Measurements from ENCODE around the gene BBS5.
"Not testable (repeated sequence)": the region's sequence is repeated elsewhere in the genome, so short reads cannot be mapped to it uniquely, and the experiment has no call there.

Gene BBS5

DNA sequence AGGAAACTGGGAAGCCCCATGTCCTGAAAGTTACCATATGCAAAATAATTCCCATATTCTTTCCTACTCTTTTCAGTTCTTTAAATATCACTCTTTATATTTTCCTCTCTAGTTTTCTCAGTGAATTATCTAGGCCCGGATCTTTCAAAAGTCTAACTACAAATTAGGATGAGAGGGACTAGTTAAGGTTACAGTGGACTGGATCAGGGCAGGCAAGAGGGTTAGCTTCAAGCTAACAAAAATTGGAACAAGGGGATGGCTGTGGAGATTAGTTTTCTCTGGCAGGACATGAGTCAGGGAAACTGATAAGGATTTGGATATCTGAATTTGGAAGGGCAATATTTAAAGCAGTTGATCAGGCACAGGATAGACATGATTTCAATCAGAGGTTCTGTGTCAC, 30.4 kb upstream of the BBS5 start:
- Histone ChIP-seq H3K27ac (ENCODE audit: low read depth, low read length) (no peak overlapping the region), H3K9ac (ENCODE audit: low read length) (no peak overlapping the region), H3K36me3 (ENCODE audit: low read length) (no peaks in the 10 kb centered on the region), H3K4me2 (ENCODE audit: low read depth, low read length, poor library complexity, severe bottlenecking) (no peak overlapping the region), H3K9me3 (ENCODE audit: insufficient read depth, low read length) (no peaks in the 10 kb centered on the region), H3K27me3 (ENCODE audit: low read length) (no peaks in the 10 kb centered on the region), H3F3A (ENCODE audit: insufficient read depth) (no peaks in the 10 kb centered on the region), H4K20me1 (ENCODE audit: low read depth, low read length) (no peaks in the 10 kb centered on the region), H2AFZ (ENCODE audit: low read depth, low read length, severe bottlenecking) (no peak overlapping the region), H3K79me2 (ENCODE audit: insufficient read depth, low read length) (no peaks in the 10 kb centered on the region), H3K4me3 (ENCODE audit: insufficient read depth, low read length, poor library complexity, severe bottlenecking) (no peak overlapping the region), H3K9me2 (replicated peaks; ENCODE audit: insufficient read depth, low read length) (no peaks in the 10 kb centered on the region)
- TF ChIP-seq, protein P1, sequence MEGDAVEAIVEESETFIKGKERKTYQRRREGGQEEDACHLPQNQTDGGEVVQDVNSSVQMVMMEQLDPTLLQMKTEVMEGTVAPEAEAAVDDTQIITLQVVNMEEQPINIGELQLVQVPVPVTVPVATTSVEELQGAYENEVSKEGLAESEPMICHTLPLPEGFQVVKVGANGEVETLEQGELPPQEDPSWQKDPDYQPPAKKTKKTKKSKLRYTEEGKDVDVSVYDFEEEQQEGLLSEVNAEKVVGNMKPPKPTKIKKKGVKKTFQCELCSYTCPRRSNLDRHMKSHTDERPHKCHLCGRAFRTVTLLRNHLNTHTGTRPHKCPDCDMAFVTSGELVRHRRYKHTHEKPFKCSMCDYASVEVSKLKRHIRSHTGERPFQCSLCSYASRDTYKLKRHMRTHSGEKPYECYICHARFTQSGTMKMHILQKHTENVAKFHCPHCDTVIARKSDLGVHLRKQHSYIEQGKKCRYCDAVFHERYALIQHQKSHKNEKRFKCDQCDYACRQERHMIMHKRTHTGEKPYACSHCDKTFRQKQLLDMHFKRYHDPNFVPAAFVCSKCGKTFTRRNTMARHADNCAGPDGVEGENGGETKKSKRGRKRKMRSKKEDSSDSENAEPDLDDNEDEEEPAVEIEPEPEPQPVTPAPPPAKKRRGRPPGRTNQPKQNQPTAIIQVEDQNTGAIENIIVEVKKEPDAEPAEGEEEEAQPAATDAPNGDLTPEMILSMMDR (IDR thresholded peaks at IDR 0.05; ENCODE audit: insufficient read depth, low read length, poor library complexity, severe bottlenecking): no peak
- no peak for TF ChIP-seq EZH2phosphoT487 (conservative IDR thresholded peaks at IDR 0.05; ENCODE audit: low read length)

DNA sequence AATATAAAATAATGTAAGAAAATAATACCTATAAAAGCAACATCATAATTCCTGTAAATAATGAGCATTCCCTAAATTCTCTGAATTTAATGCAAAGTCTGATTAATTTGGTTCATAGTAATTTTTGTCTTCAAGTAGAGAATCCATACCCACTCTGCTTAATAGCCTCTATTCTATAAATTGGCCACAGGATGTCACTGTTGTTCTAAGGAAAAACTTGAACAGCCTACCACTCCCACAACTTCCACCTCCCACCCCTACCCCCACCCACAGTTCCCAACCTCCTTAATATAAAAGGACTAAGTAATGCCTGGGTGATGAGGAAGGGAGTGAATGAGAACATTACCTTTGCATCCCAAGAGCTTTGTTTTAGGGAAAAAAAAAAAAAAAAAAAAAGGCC, 27.2 kb upstream of the BBS5 start:
- Histone ChIP-seq H3K27ac (ENCODE audit: low read depth, low read length) (no peak overlapping the region), H3K36me3 (ENCODE audit: low read length) (no peaks in the 10 kb centered on the region), H3K27me3 (ENCODE audit: low read length) (no peaks in the 10 kb centered on the region), H3K4me3 (ENCODE audit: insufficient read depth, low read length, poor library complexity, severe bottlenecking) (no peak overlapping the region), H4K20me1 (ENCODE audit: low read depth, low read length) (no peaks in the 10 kb centered on the region), H3F3A (ENCODE audit: insufficient read depth) (no peaks in the 10 kb centered on the region), H3K79me2 (ENCODE audit: insufficient read depth, low read length) (no peaks in the 10 kb centered on the region), H2AFZ (ENCODE audit: low read depth, low read length, severe bottlenecking) (no peak overlapping the region), H3K4me2 (ENCODE audit: low read depth, low read length, poor library complexity, severe bottlenecking) (no peak overlapping the region), H3K9me3 (ENCODE audit: insufficient read depth, low read length) (no peaks in the 10 kb centered on the region), H3K9me2 (replicated peaks; ENCODE audit: insufficient read depth, low read length) (no peaks in the 10 kb centered on the region), H3K9ac (ENCODE audit: low read length) (no peak overlapping the region)
- TF ChIP-seq, protein P1 (IDR thresholded peaks at IDR 0.05; ENCODE audit: insufficient read depth, low read length, poor library complexity, severe bottlenecking): peak; percentile 36
- TF ChIP-seq EZH2phosphoT487 (conservative IDR thresholded peaks at IDR 0.05; ENCODE audit: low read length): no peak

DNA sequence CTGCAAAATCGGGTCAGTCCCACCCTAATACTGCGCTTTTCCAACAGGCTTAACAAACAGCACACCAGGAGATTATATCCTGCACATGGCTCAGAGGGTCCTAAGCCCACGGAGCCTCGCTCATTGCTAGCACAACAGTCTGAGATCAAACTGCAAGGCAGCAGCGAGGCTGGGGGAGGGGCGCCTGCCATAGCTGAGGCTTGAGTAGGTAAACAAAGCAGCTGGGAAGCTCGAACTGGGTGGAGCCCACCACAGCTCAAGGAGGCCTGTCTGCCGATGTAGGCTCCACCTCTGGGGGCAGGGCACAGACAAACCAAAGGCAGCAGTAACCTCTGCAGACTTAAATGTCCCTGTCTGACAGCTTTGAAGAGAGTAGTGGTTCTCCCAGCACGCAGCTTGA, 26.2 kb upstream of the BBS5 start:
- H3F3A ChIP-seq (ENCODE audit: insufficient read depth); H4K20me1 ChIP-seq (ENCODE audit: low read depth, low read length); H3K9me2 ChIP-seq (replicated peaks; ENCODE audit: insufficient read depth, low read length); H3K27ac ChIP-seq (ENCODE audit: low read depth, low read length); H3K4me2 ChIP-seq (ENCODE audit: low read depth, low read length, poor library complexity, severe bottlenecking); H3K36me3 ChIP-seq (ENCODE audit: low read length); H3K27me3 ChIP-seq (ENCODE audit: low read length); H3K9me3 ChIP-seq (ENCODE audit: insufficient read depth, low read length); H2AFZ ChIP-seq (ENCODE audit: low read depth, low read length, severe bottlenecking); H3K4me3 ChIP-seq (ENCODE audit: insufficient read depth, low read length, poor library complexity, severe bottlenecking); H3K79me2 ChIP-seq (ENCODE audit: insufficient read depth, low read length); H3K9ac ChIP-seq (ENCODE audit: low read length): not testable (repeated sequence)

DNA sequence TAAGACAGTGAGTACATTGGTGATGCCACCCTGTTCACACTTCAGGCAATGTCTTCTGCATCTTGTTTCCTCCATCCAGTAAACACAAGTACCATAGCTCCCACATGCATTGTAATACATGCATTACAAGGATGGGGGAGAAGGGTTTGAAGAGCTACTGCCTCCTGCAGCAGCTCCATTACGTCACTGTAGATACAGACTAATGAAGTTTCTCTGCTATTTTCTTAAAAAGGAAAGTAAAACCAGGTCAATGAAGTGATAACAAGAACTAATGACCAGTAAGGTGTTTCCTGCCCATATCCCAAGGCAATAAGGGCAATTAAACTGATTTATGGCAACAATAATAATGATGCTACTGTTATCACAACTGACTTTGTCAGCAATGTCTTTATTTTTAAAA, 18.2 kb upstream of the BBS5 start:
- H4K20me1 ChIP-seq (ENCODE audit: low read depth, low read length): no peaks in the 10 kb centered on the region
- no peak overlapping the region for H3K27ac ChIP-seq (ENCODE audit: low read depth, low read length)
- H3K27me3 ChIP-seq (ENCODE audit: low read length): no peaks in the 10 kb centered on the region
- no peak for TF ChIP-seq EZH2phosphoT487 (conservative IDR thresholded peaks at IDR 0.05; ENCODE audit: low read length)
- TF ChIP-seq, protein P1 (IDR thresholded peaks at IDR 0.05; ENCODE audit: insufficient read depth, low read length, poor library complexity, severe bottlenecking): no peak
- no peak overlapping the region for H3K4me2 ChIP-seq (ENCODE audit: low read depth, low read length, poor library complexity, severe bottlenecking)
- H3K4me3 ChIP-seq (ENCODE audit: insufficient read depth, low read length, poor library complexity, severe bottlenecking): no peak overlapping the region
- H3K79me2 ChIP-seq (ENCODE audit: insufficient read depth, low read length): no peaks in the 10 kb centered on the region
- H3K36me3 ChIP-seq (ENCODE audit: low read length): no peaks in the 10 kb centered on the region
- H3F3A ChIP-seq (ENCODE audit: insufficient read depth): peaks cover 6% of the 10 kb centered on the region
- H3K9me3 ChIP-seq (ENCODE audit: insufficient read depth, low read length): no peaks in the 10 kb centered on the region
- no peaks in the 10 kb centered on the region for H3K9me2 ChIP-seq (replicated peaks; ENCODE audit: insufficient read depth, low read length)
- no peak overlapping the region for H3K9ac ChIP-seq (ENCODE audit: low read length)
- no peak overlapping the region for H2AFZ ChIP-seq (ENCODE audit: low read depth, low read length, severe bottlenecking)

All from SU-DHL-6 (cell line).